ENCODE data around the gene CCM2. TPM values are rescaled to one million over a fixed set of nuclear protein-coding genes. Genes with fewer than 3 reads are reported as not detected.

The CCM2 gene
- polyA plus RNA-seq, 3 donors = 21.7 to 58.0 (median 47.7) TPM

GRCh38 chr7:45082031-45082830 lies 82.2 kb downstream of the CCM2 start:
- WGBS, 3 donors = 68 to 77% (median 69%) methylated on average over 16 to 18 of the region's 18 CpGs
- H3K27ac ChIP-seq (ENCODE audit: low read depth, low read length) = no peak overlapping the region

DNA sequence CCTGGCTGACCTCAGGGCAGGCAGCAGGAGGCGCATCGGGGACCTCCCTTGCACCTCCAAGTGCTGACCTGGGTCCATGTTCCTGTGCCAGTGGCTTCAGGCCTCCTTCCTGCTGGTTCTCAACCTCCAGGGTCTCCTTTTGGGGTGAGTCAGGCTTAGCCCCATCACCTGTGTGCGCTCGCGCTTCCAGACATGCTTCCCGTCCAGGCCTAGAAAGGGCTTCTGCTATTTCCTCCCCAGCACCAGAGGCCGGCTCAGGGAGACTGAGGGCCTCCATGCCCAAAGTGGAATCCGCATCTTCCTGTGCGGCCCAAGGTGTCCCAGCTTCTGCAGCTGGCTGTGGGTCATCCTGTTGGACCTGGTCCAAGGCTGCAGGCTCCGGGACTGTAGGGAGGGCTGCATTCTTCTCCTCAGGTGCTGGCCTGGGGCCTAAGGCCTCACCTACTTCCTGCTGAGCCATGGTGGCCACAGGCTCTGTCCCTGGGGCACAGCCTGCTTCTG lies 82.9 kb downstream of the CCM2 start:
- WGBS, 3 donors = 69 to 78% (median 77%) methylated on average over 10 of the region's 10 CpGs
- no peak overlapping the region for H3K27ac ChIP-seq (ENCODE audit: low read depth, low read length)

DNA sequence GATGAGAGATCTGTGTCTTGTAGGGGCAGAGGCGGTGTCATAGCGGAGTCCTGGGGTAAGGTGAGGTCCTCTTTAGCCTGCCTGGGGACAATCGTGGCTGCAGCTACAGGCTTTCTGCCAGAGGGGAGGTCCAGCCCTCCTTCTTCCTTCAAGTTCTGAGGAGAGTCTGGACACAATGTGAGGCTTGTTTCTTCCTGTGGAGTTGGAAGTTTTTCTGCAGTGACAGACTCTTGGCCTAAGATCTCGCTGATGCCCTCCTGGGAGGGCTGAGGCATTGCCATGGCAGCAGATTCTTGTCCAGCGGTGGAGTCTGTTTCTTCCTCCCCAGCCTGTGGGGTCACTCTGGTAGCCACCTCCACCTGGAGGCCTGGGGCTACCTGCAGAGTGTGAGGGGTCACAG lies 84.3 kb downstream of the CCM2 start:
- WGBS, 3 donors = 60 to 80% (median 69%) methylated on average over 5 of the region's 5 CpGs
- H3K27ac ChIP-seq (ENCODE audit: low read depth, low read length) = no peak overlapping the region

DNA sequence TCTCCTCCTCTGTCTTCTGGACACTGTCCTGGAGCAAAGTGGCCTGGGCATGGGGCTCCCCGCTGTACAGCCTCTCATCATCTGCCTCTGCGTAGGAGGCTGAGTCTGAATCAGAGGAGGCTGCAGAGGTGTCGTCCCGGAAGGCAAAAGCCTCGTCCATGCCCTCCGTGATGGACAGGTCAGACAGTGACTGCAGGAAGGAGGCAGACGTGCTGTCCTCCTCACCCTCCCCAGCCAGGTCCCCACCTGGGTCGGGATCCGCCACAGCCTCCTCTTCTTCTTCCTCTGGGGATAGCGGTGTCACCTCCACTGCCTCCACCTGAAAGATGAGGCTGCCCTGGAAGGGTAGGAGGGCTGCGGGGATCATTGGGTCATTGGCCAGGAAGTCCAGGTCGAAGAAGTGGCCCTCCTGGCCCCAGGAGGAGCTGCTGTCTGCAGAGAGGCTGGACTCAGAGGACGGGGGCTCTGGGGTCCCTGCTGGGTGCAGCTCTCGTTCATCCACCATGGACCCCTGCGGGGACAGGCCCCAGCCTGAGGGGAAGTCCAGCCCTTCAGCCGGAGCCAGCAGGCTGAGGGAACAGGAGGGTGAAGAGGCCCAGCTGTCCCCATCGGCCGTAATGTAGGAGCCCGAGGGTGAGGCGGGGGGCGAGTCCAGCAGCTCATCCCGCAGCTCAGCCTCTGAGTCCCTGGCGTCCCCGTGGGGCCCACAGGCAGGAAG lies 85.1 kb downstream of the CCM2 start:
- WGBS, 3 donors = 79 to 84% (median 83%) methylated on average over 24 of the region's 24 CpGs
- H3K27ac ChIP-seq (ENCODE audit: low read depth, low read length) = no peak overlapping the region

- 79 to 91% (median 86%) methylated on average over 18 to 23 of the region's 23 CpGs for WGBS, 3 donors
- no peak overlapping the region for H3K27ac ChIP-seq (ENCODE audit: low read depth, low read length)
Measured at GRCh38 chr7:45085619-45086200, 85.7 kb downstream of the CCM2 start.

DNA sequence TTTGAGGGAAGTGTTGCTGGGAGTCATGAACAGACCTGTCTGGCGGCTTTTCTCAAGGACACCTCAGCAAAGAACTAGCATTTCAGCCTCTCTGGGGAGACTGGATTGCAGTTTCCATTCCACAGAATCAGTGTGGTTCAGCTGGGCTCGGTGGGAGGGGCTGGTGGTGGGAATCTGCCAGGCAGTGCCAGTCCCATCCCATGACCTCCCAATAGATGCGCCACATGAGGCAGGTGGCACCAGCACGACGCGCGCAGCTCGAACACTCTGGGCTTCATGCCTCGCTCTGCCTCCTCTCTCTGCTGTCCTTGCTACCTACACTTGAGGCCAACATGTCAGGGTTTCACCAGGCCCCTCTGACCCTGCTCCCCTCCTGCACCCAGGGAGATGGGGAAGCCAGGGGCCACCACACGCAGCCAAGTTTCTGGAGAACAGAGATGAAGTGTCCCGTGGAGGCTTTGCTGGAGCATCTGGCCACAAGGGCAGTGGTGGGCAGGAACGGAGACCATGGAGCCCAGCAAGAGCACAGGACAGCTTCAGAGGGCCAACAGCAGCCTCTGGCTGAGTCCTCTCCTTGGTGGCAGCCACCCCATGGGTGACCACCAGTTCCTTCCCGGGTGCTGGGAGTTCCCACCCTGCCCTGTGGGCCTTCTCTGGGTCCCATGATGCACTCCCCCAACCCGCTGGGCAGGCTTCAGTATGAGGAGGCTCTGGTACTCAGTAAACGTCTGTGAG lies 86.5 kb downstream of the CCM2 start:
- H3K27ac ChIP-seq (ENCODE audit: low read depth, low read length) = no peak overlapping the region
- WGBS, 3 donors = 65 to 93% (median 88%) methylated on average over 15 of the region's 15 CpGs

- WGBS, 3 donors = 85 to 98% (median 95%) methylated on average over 6 of the region's 6 CpGs
- no peak overlapping the region for H3K27ac ChIP-seq (ENCODE audit: low read depth, low read length)
Measured at GRCh38 chr7:45087301-45088145, 87.5 kb downstream of the CCM2 start.

DNA sequence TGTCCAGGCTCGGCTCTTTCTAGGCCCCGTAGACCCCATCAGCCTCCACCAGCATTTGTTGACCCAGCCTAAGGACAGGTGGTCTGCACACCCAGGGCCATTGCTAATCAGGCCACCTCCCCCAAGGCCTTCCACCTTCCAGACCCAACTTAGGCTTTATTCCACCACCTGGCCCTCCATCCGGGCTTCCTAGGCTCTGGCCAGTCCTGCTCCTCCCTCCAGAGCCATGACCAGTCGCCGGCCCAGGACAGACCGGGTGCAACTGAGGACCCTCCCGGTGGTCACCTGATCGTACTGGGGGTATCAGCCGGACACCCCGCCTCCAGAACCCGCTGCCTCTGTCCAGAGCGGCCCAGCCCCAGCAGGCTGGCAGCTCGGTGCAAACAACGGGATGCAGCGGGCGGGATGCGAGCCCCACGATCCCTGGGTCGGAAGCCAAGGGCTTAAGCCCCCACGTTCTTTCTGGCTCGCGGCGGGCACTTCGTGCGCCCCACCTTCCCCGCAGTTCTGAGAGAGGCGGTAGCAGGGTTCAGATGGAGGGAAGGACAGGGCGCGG lies 88.2 kb downstream of the CCM2 start:
- H3K27ac ChIP-seq (ENCODE audit: low read depth, low read length) = no peak overlapping the region
- 43 to 59% (median 47%) methylated on average over 26 to 29 of the region's 29 CpGs for WGBS, 3 donors

GRCh38 chr7:45088821-45089340 lies 88.9 kb downstream of the CCM2 start, which contains the start of gene NACAD:
Gene NACAD (minus strand): TSS chr7:45088969. CDS start chr7:45088894, 75 bp downstream.
- H3K27ac ChIP-seq (ENCODE audit: low read depth, low read length) = no peak within 1 kb of the TSS
- 1% methylated on average over 30 to 50 of the region's 50 CpGs for WGBS, 3 donors

DNA sequence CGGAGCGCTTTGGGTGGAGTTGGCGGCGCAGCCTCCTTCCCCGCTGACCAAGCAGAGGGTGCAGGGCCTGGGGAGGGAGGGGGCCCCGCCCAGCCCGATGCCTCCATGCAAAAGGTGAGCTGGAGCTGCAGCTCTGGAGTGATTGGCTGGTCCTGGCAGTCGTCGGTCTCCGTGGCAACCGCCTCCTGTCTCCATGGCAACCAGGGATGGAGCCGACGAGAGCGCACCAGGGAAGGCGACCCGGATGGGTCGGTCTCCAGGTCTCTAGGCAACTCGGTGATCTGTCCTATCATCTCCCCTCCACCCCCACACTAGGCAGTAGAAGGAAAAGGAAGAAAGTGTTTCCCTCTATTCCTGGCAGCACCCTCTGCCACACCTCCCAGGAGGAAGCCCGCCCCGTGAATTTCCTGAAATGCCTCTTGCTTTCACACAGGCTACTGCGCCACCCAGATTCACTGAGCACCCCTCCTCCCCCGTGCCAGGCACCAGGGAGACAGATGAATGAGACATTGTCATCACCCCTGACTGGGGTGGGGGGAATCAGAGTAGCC lies 89.4 kb downstream of the CCM2 start:
- WGBS, 3 donors = 2 to 6% (median 4%) methylated on average over 22 of the region's 22 CpGs
- no peak overlapping the region for H3K27ac ChIP-seq (ENCODE audit: low read depth, low read length)

- WGBS, 3 donors = 58 to 69% (median 60%) methylated on average over 7 of the region's 7 CpGs
- no peak overlapping the region for H3K27ac ChIP-seq (ENCODE audit: low read depth, low read length)
Measured at GRCh38 chr7:45092100-45092930, 92.3 kb downstream of the CCM2 start.

DNA sequence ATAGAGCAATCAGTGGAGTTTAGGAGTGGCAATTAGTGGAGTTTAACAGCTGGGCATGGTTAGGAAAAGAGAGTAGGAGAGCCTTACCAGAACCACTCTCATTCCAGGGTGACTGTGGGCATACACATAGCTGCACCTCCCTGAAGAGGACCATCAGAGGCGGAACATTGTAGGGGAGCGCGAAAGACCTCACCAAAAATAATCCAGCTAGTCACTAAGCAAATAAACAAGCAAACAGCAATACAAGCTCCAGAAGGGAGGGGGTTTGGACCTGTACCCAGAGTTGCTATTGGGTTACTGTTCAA lies 92.9 kb downstream of the CCM2 start:
- WGBS, 3 donors = 63 to 74% (median 74%) methylated on average over 3 of the region's 3 CpGs
- no peak overlapping the region for H3K27ac ChIP-seq (ENCODE audit: low read depth, low read length)

GRCh38 chr7:45098983-45099839 lies 99.2 kb downstream of the CCM2 start:
- no peak overlapping the region for H3K27ac ChIP-seq (ENCODE audit: low read depth, low read length)
- 84 to 88% (median 88%) methylated on average over 10 of the region's 10 CpGs for WGBS, 3 donors

- WGBS, 3 donors = 92 to 94% (median 94%) methylated on average over 16 of the region's 16 CpGs
- no peak overlapping the region for H3K27ac ChIP-seq (ENCODE audit: low read depth, low read length)
Measured at GRCh38 chr7:45099891-45100760, 100.1 kb downstream of the CCM2 start.

Measured in adipose tissue (tissue), 3 donors.